NB4 (cell line): ENCODE results near the gene PAX8.

Experiments used
- DNase-seq: peaks from one replicate; pipeline ENCODE4 v3.0.0; 2010; ENCODE audit warnings: low read depth
- H3K4me3 ChIP-seq: one replicate; pipeline ENCODE4 v1.5.1; 2011; ENCODE audit warnings: mild to moderate bottlenecking, low read depth, low read length, moderate library complexity
- CTCF ChIP-seq: IDR thresholded peaks from one replicate; pipeline ENCODE4 v1.5.1; 2012; ENCODE audit warnings: low read depth, low read length
- MYC ChIP-seq: IDR thresholded peaks from 2 replicates; pipeline ENCODE4 v1.6.1; 2011; ENCODE audit warnings: low read depth, low read length
- POLR2A ChIP-seq: IDR thresholded peaks from 2 replicates; pipeline ENCODE4 v1.6.1; 2011; ENCODE audit warnings: mild to moderate bottlenecking; ENCODE audit not compliant: insufficient read length; ENCODE audit errors: extremely low read depth
- TF ChIP-seq, protein P1 (sequence below): IDR thresholded peaks from 2 replicates; pipeline ENCODE4 v1.6.1; 2011; ENCODE audit warnings: low read depth, low read length

The PAX8 gene

GRCh38 chr2:113200736-113201490, 77.8 kb downstream of the PAX8 start:
- no peak for TF ChIP-seq MYC
- TF ChIP-seq CTCF, result no peak
- no peak for TF ChIP-seq POLR2A
- TF ChIP-seq, protein P1, sequence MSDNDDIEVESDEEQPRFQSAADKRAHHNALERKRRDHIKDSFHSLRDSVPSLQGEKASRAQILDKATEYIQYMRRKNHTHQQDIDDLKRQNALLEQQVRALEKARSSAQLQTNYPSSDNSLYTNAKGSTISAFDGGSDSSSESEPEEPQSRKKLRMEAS, result no peak
- DNase-seq, result no peak
- no peak overlapping the region for H3K4me3 ChIP-seq

DNA sequence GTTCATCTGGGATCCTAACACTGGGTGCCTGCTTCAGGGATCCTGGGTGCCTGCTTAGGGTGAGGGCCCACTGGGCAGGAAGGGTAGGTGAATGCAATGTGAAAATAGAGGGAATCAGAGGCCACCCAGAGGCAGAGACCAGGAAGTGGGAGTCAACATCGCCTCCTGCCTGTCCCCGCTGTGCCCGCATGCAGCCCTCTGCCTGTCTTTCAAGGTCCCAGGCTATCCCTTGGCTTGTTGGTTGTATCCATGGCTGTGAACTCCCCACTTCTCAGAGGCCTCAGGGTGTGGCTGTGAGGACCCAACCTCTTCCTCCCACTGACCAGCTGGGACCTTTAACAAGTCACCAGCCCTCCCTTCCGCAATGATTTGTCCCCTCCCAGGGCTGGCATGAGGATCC, 78.5 kb downstream of the PAX8 start:
- DNase-seq, result peak; percentile 35
- H3K4me3 ChIP-seq, result no peak overlapping the region
- peak; percentile 33 for TF ChIP-seq CTCF
- no peak for TF ChIP-seq POLR2A

DNA sequence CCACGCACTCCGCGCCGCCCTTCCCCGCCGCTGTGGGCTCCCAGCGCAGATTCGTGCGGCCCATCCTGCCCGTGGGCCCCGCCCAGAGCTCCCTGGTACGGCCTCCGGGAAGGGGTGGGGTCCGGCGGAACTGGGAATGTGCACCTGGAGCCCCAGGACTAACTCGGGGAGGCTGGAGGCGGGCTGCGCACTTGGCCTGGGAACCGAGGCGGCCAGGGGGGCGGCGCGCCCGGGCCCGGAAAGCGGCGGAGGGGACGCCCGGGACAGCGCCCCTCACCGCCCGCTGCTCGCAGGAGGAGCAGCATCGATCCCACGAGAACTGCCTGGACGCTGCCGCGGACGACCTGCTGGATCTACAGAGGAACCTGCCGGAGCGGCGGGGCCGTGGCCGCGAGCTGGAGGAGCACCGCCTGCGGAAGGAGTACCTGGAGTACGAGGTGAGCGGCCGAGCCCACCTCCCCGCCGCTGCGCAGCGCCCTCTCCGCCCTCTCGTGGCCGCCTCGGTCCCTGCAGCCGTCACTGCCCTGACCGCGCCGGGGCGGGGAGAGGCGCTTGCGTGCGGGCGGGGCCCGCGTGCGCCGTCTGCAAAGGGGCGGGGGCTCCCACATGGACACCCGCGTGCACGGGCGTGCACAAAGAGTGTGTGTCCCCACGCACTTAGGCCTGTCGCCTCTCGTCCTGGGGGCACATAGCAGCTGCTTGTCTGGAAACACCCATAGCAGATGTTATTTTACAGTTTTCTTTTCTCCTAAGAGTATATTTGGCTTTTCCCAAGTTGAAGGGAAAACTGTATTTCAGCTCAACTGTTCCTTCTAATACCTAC, 79.7 kb downstream of the PAX8 start:
- H3K4me3 ChIP-seq, result no peak overlapping the region
- no peak for DNase-seq
- TF ChIP-seq POLR2A, result no peak
- no peak for TF ChIP-seq CTCF
- TF ChIP-seq, protein P1, result no peak
- TF ChIP-seq MYC, result no peak

DNA sequence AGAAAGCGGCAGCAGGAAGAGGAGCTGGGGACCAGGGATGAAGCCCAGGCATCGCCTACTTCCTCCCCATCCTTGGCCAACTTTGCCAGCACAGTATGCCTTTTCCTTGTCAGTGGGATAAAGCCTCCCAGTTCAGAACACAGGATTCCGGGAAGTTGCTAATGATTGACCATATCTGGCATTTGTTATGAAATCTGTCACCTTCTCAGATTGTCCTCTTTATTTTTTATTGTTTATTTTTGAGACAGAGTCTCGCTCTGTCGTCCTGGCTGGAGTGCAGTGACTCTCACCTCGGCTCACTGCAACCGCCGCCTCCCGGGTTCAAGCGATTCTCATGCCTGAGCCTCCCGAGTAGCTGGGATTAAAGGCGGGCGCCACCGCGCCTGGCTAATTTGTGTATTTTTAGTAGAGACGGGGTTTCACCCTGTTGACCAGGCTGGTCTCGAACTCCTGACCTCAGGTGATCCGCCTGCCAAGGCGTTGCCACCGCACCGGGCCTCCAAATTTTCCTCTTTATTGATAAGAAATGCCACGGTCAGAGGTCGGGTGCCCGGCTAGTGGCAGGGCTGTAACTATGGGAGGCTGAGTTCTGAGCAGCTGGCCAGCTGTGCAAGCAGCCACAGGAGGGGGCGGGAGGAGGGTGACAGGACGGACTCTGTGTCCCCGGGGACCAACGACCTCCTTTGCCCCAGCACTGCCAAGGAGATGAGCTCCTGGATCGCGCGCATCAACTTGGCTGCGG, 80.5 kb downstream of the PAX8 start:
- H3K4me3 ChIP-seq, result no peak overlapping the region
- no peak for DNase-seq
- no peak for TF ChIP-seq POLR2A
- TF ChIP-seq MYC, result no peak
- no peak for TF ChIP-seq CTCF
- TF ChIP-seq, protein P1, result no peak

- no peak overlapping the region for H3K4me3 ChIP-seq
- TF ChIP-seq, protein P1, result no peak
- no peak for TF ChIP-seq MYC
- TF ChIP-seq CTCF, result no peak
- TF ChIP-seq POLR2A, result no peak
- DNase-seq, result no peak
These were observed 81.2 kb downstream of the PAX8 start for GRCh38 chr2:113197347-113198047.
